OCI-LY7 (cell line): Measurements from ENCODE around the gene TRPM2. TPM values are rescaled to one million over a fixed set of nuclear protein-coding genes. Genes with fewer than 3 reads are reported as not detected.

Source experiments
- BruUV-seq: library from RNA; stranded (reverse); fragments of 400-500 nt; replicated peaks from 2 replicates; lab custom pipeline; 2021; lab: Mats Ljungman, UMichigan
- CTCF ChIA-PET: fragments of 300-600 bp; sonication (Branson Sonifier 250); formaldehyde crosslinking; loops from one replicate; lab custom pipeline; 2022; ENCODE audit warnings: antibody characterized with exemption; ENCODE audit not compliant: unreplicated experiment; lab: Charles Lee
- POLR2A ChIA-PET: fragments of 300-600 bp; sonication (Branson Sonifier 250); formaldehyde crosslinking; loops from one replicate; lab custom pipeline; 2022; ENCODE audit warnings: antibody characterized with exemption; lab: Charles Lee
- DNase-seq: peaks from one replicate; pipeline ENCODE4 v3.0.0-alpha.2; 2015; ENCODE audit warnings: low spot score
- H2AFZ ChIP-seq: fragments of 200-600 bp; sonication (generic), shearing (Covaris generic); 2 replicates; pipeline ENCODE4 v1.6.1; 2014; ENCODE audit warnings: mild to moderate bottlenecking, antibody characterized with exemption, low read length, moderate library complexity
- H3K27ac ChIP-seq: fragments of 200-600 bp; sonication (generic); 2 replicates; pipeline ENCODE4 v1.5.1; 2014; ENCODE audit warnings: mixed run types, low read depth, mild to moderate bottlenecking, moderate library complexity, low read length, inconsistent platforms; ENCODE audit not compliant: poor library complexity, severe bottlenecking
- H3K36me3 ChIP-seq: fragments of 200-600 bp; sonication (generic); 2 replicates; pipeline ENCODE4 v1.6.1; 2014; ENCODE audit warnings: mild to moderate bottlenecking, antibody characterized with exemption, low read length, moderate library complexity, mixed read lengths; ENCODE audit not compliant: insufficient read depth
- H3K4me1 ChIP-seq: fragments of 200-600 bp; sonication (generic); 2 replicates; pipeline ENCODE4 v1.5.1; 2014; ENCODE audit warnings: mild to moderate bottlenecking, low read length; ENCODE audit not compliant: insufficient read depth, poor library complexity, severe bottlenecking
- H3K4me2 ChIP-seq: fragments of 200-600 bp; sonication (generic); 2 replicates; pipeline ENCODE4 v1.6.1; 2014; ENCODE audit warnings: mild to moderate bottlenecking, low read length
- H3K4me3 ChIP-seq: fragments of 200-600 bp; sonication (generic); 2 replicates; pipeline ENCODE4 v1.5.1; 2014; ENCODE audit warnings: mild to moderate bottlenecking, low read depth, low read length; ENCODE audit not compliant: poor library complexity, severe bottlenecking
- H3K79me2 ChIP-seq: fragments of 200-600 bp; sonication (generic); 2 replicates; pipeline ENCODE4 v1.6.1; 2016; ENCODE audit warnings: low read depth, mild to moderate bottlenecking, low read length, moderate library complexity, mixed read lengths; ENCODE audit not compliant: insufficient read depth
- H3K9me2 ChIP-seq: fragments of 200-600 bp; sonication (generic); 2 replicates; pipeline ENCODE4 v1.6.1; 2016; ENCODE audit warnings: mild to moderate bottlenecking, low read length, mixed read lengths; ENCODE audit not compliant: insufficient read depth
- H3K9me3 ChIP-seq: fragments of 200-600 bp; sonication (generic); 2 replicates; pipeline ENCODE4 v1.6.1; 2014; ENCODE audit warnings: mild to moderate bottlenecking, mixed run types, low read length, mixed read lengths
- H4K20me1 ChIP-seq: fragments of 200-600 bp; sonication (generic); 2 replicates; pipeline ENCODE4 v1.6.1; 2014; ENCODE audit warnings: mild to moderate bottlenecking, antibody characterized with exemption, low read length, moderate library complexity, mixed read lengths; ENCODE audit not compliant: insufficient read depth
- CTCF ChIP-seq: fragments of 200-600 bp; sonication (generic); conservative IDR thresholded peaks from 2 replicates; pipeline ENCODE4 v1.5.1; 2014; ENCODE audit warnings: mild to moderate bottlenecking, antibody characterized with exemption, low read length, moderate library complexity, mixed read lengths
- EZH2phosphoT487 ChIP-seq: fragments of 200-600 bp; sonication (generic); IDR thresholded peaks from 2 replicates; pipeline ENCODE4 v1.6.1; 2018; ENCODE audit warnings: low read depth, borderline replicate concordance, mild to moderate bottlenecking, mixed run types, antibody characterized with exemption, low read length, moderate library complexity, mixed read lengths
- intact Hi-C: fragments of 100-400 bp; cut with micrococcal nuclease; formaldehyde crosslinking; loops from one replicate; pipeline ENCODE4 v1.10.0; 2022; ENCODE audit not compliant: unreplicated experiment
- total RNA-seq, 2 experiments: library from RNA; depleted of rRNA in 1 of 2; stranded (reverse); fragments of >200 nt in 1 of 2; shearing (Covaris generic) in 1 of 2; gene quantifications; 2 replicates each; pipeline ENCODE4 v1.2.3, GENCODE V29; 2014 to 2022

Gene TRPM2
- total RNA-seq, 2 experiments from 2014 or later: 1.8 to 7.1 TPM

DNA sequence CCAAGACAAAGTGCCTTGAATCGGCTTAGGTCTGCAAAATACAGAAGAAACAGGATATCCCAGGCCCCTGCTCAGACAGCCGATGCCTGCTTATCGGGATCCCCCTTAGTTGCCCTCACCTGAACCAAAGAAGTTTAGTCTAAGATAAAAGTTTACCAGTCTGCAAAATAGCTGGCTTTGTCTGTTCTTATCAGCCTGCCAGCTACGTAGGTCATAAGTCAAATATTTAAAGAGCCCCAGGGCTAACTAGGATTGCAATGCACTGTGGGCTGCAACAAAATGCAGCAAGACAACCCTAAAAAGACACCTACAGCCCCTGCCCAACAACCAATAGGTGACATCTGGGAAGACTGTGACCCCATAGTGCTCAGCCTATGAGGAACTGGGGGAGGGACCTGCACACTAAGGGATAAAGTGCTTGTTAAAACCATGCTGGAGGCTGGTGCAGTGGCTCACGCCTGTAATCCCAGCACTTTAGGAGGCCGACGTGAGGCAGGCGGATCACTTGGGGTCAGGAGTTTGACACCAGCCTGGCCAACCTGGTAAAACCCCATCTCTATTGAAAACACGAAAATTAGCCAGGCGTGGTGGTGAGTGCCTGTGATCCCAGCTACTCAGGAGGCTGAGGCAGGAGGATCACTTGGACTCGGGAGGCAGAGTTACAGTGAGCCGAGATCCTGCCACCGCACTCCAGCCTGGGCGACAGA is 129.3 kb downstream of the TRPM2 start:
- POLR2A ChIA-PET: interaction anchor here (0.6 kb wide), 1 partner anchor 759 kb away, joined by 4 read pairs; no protein-coding TSS in a partner anchor
- Histone ChIP-seq H3K4me1 (no peaks in the 10 kb centered on the region), H3K27ac (no peak overlapping the region), H3K4me2 (no peak overlapping the region), H3K9me2 (no peaks in the 10 kb centered on the region), H2AFZ (no peak overlapping the region), H3K9me3 (no peaks in the 10 kb centered on the region), H3K79me2 (no peaks in the 10 kb centered on the region), H4K20me1 (no peaks in the 10 kb centered on the region), H3K4me3 (no peak overlapping the region), H3K36me3 (no peaks in the 10 kb centered on the region)
- BruUV-seq: no TSS peak
- CTCF ChIA-PET: no interaction called here
- DNase-seq: no peak
- TF ChIP-seq EZH2phosphoT487 (no peak), CTCF (no peak)
- intact Hi-C loops: no loop called here

- Histone ChIP-seq H3K4me1 (no peaks in the 10 kb centered on the region), H3K79me2 (no peaks in the 10 kb centered on the region), H3K9me2 (no peaks in the 10 kb centered on the region), H4K20me1 (no peaks in the 10 kb centered on the region), H3K36me3 (no peaks in the 10 kb centered on the region), H3K4me2 (no peak overlapping the region), H2AFZ (no peak overlapping the region), H3K27ac (no peak overlapping the region), H3K4me3 (no peak overlapping the region), H3K9me3 (no peaks in the 10 kb centered on the region)
- ChIA-PET CTCF (interaction anchor here (0.6 kb wide), 1 partner anchor 462 kb away, joined by 3 read pairs; no protein-coding TSS in a partner anchor), POLR2A (no interaction called here)
- BruUV-seq: no TSS peak
- intact Hi-C loops: no loop called here
- no peak for DNase-seq
- TF ChIP-seq EZH2phosphoT487 (no peak), CTCF (no peak)
These were observed 130.1 kb downstream of the TRPM2 start for GRCh38 chr21:44483288-44484237.
